Liver (tissue), 9 donors: ENCODE results near the gene KCTD4. TPM values are rescaled to one million over a fixed set of nuclear protein-coding genes. Genes with fewer than 3 reads are reported as not detected.

Experiments used
- DNase-seq: peaks from one replicate; pipeline ENCODE4 v3.0.0-alpha.2; 2017; ENCODE audit warnings: low spot score
- H3K27ac ChIP-seq, 2 donors: one replicate each; pipeline ENCODE4 v1.7.0; 2013; ENCODE audit warnings: inconsistent platforms in 2 of 2, low read length in 2 of 2, control low read depth in 1 of 2, low read depth in 1 of 2, mild to moderate bottlenecking in 1 of 2
- H3K27me3 ChIP-seq, 4 donors: one replicate each; pipeline versions ENCODE4 v1.6.1 to v1.7.0; 2013; ENCODE audit warnings: low read length in 3 of 4, inconsistent platforms in 1 of 4, mild to moderate bottlenecking in 1 of 4, moderate library complexity in 1 of 4; ENCODE audit not compliant: control insufficient read depth in 4 of 4, insufficient read depth in 4 of 4
- H3K36me3 ChIP-seq, 4 donors: one replicate each; pipeline versions ENCODE4 v1.6.1 to v1.7.0; 2013; ENCODE audit warnings: low read length in 3 of 4, mild to moderate bottlenecking in 3 of 4, low read depth in 1 of 4, moderate library complexity in 1 of 4; ENCODE audit not compliant: control insufficient read depth in 4 of 4, insufficient read depth in 3 of 4
- H3K4me1 ChIP-seq, 4 donors: one replicate each; pipeline versions ENCODE4 v1.6.1 to v1.7.0; 2013; ENCODE audit warnings: low read length in 3 of 4, mild to moderate bottlenecking in 3 of 4, moderate library complexity in 1 of 4; ENCODE audit not compliant: control insufficient read depth in 4 of 4, insufficient read depth in 4 of 4
- H3K4me3 ChIP-seq, 3 donors: one replicate each; pipeline versions ENCODE4 v1.6.1 to v1.7.0; 2013; ENCODE audit warnings: low read length in 3 of 3, control low read depth in 1 of 3, low read depth in 1 of 3, mild to moderate bottlenecking in 1 of 3
- H3K9ac ChIP-seq, 2 donors: one replicate each; pipeline ENCODE4 v1.7.0; 2013; ENCODE audit warnings: low read length in 2 of 2, mild to moderate bottlenecking in 2 of 2, moderate library complexity in 2 of 2, control low read depth in 1 of 2, low read depth in 1 of 2
- H3K9me3 ChIP-seq, 4 donors: one replicate each; pipeline versions ENCODE4 v1.6.1 to v1.7.0; 2013; ENCODE audit warnings: low read length in 3 of 4; ENCODE audit not compliant: control insufficient read depth in 4 of 4
- ATF3 ChIP-seq: IDR thresholded peaks from 2 replicates; pipeline ENCODE4 v1.6.1; 2016; ENCODE audit warnings: antibody characterized with exemption
- CTCF ChIP-seq: fragments of 150-350 bp; IDR thresholded peaks from 2 replicates; pipeline ENCODE4 v1.5.1; 2017; ENCODE audit warnings: improper control_type of control experiment, low read depth, low read length; ENCODE audit not compliant: missing input control
- EGR1 ChIP-seq, 2 donors: IDR thresholded peaks; 2 replicates each; pipeline ENCODE4 v1.6.1; 2016 to 2018; ENCODE audit warnings: antibody characterized with exemption in 2 of 2, low read depth in 2 of 2
- FOXA1 ChIP-seq: IDR thresholded peaks from 2 replicates; pipeline ENCODE4 v1.6.1; 2016; ENCODE audit warnings: antibody characterized with exemption
- FOXA2 ChIP-seq: IDR thresholded peaks from 2 replicates; pipeline ENCODE4 v1.6.1; 2016; ENCODE audit warnings: antibody characterized with exemption
- GABPA ChIP-seq, 2 donors: IDR thresholded peaks in 1 of 2; conservative IDR thresholded peaks in 1 of 2; 2 replicates each; pipeline ENCODE4 v1.6.1; 2016; ENCODE audit warnings: antibody characterized with exemption in 2 of 2, mild to moderate bottlenecking in 1 of 2, moderate library complexity in 1 of 2
- HNF4A ChIP-seq, 2 donors: conservative IDR thresholded peaks; 2 replicates each; pipeline ENCODE4 v1.6.1; 2016; ENCODE audit warnings: antibody characterized with exemption in 2 of 2, mild to moderate bottlenecking in 2 of 2
- HNF4G ChIP-seq: IDR thresholded peaks from 2 replicates; pipeline ENCODE4 v1.6.1; 2016; ENCODE audit warnings: antibody characterized with exemption
- JUND ChIP-seq, 2 donors: IDR thresholded peaks; 2 replicates each; pipeline ENCODE4 v1.6.1; 2016; ENCODE audit warnings: antibody characterized with exemption in 2 of 2
- MAX ChIP-seq: IDR thresholded peaks from 2 replicates; pipeline ENCODE4 v1.6.1; 2016; ENCODE audit warnings: antibody characterized with exemption
- NR2F2 ChIP-seq: IDR thresholded peaks from 2 replicates; pipeline ENCODE4 v1.6.1; 2016; ENCODE audit warnings: antibody characterized with exemption
- RAD21 ChIP-seq, 2 donors: IDR thresholded peaks; 2 replicates each; pipeline ENCODE4 v1.6.1; 2016; ENCODE audit warnings: antibody characterized with exemption in 2 of 2, mild to moderate bottlenecking in 2 of 2
- REST ChIP-seq: IDR thresholded peaks from 2 replicates; pipeline ENCODE4 v1.6.1; 2016; ENCODE audit warnings: antibody characterized with exemption, mild to moderate bottlenecking
- RXRA ChIP-seq, 2 donors: IDR thresholded peaks; 2 replicates each; pipeline ENCODE4 v1.6.1; 2017 to 2018; ENCODE audit warnings: antibody characterized with exemption in 2 of 2, mild to moderate bottlenecking in 1 of 2
- SP1 ChIP-seq: IDR thresholded peaks from 2 replicates; pipeline ENCODE4 v1.6.1; 2018; ENCODE audit warnings: antibody characterized with exemption, mild to moderate bottlenecking
- TAF1 ChIP-seq: conservative IDR thresholded peaks from 2 replicates; pipeline ENCODE4 v1.6.1; 2016; ENCODE audit warnings: antibody characterized with exemption, mild to moderate bottlenecking
- YY1 ChIP-seq: IDR thresholded peaks from 2 replicates; pipeline ENCODE4 v1.6.1; 2016; ENCODE audit warnings: antibody characterized with exemption, mild to moderate bottlenecking
- ZBTB33 ChIP-seq: IDR thresholded peaks from 2 replicates; pipeline ENCODE4 v1.6.1; 2016; ENCODE audit warnings: antibody characterized with exemption
- WGBS: extraction: QIAGEN DNeasy Blood & Tissue Kit; methylation state at CpG from one replicate; pipeline ENCODE4 v1.1.7; 2013; 5-methylcytosine and 5-hydroxymethylcytosine counted together
- polyA plus RNA-seq, 2 donors: library from polyadenylated mRNA; stranded (reverse) in 1 of 2; unstranded in 1 of 2; fragments of 200-250 nt in 1 of 2; fragments of >200 nt in 1 of 2; fragmentation: Nextera tagmentation in 1 of 2; extraction: Ambion mirVana in 1 of 2; gene quantifications; one replicate each; pipeline versions ENCODE4 v1.2.1 to v1.2.3, GENCODE V29; 2013 to 2015
- total RNA-seq, 2 donors: library from RNA; depleted of rRNA; stranded (reverse); fragments of >200 nt; gene quantifications; one replicate each; pipeline ENCODE4 v1.2.3, GENCODE V29; 2014
- donor health status: healthy.
- donor health status: healthy.
- donor health status: healthy.
- donor health status: healthy.
- donor health status: healthy.

KCTD4 gene
- total and polyA plus RNA-seq, 4 donors: 0.19 TPM; not detected in 3

- Histone ChIP-seq H3K4me1 (no peaks in the 10 kb centered on the region), H3K9me3 (no peaks in the 10 kb centered on the region), H3K27ac (no peak overlapping the region), H3K4me3 (no peak overlapping the region), H3K27me3 (no peaks in the 10 kb centered on the region), H3K36me3 (no peaks in the 10 kb centered on the region), H3K9ac (no peak overlapping the region)
- WGBS: 98% methylated on average over 2 of the region's 2 CpGs
- no peak for TF ChIP-seq HNF4A (conservative IDR thresholded peaks at IDR 0.05)
- TF ChIP-seq YY1: no peak
- no peak for TF ChIP-seq HNF4G
- no peak for DNase-seq
Measured at GRCh38 chr13:45232591-45232990, 31.7 kb upstream of the KCTD4 start.

- H3K4me3 ChIP-seq: no peak overlapping the region
- TF ChIP-seq JUND (IDR thresholded peaks at IDR 0.05) (no peak), RAD21 (IDR thresholded peaks at IDR 0.05) (no peak), RXRA (IDR thresholded peaks at IDR 0.05) (no peak), TAF1 (no peak), EGR1 (IDR thresholded peaks at IDR 0.05; ENCODE audit: low read depth in 2 of 2) (no peak), GABPA (IDR thresholded peaks at IDR 0.05 in 1 of 2, conservative IDR thresholded peaks at IDR 0.05 in 1 of 2) (no peak), ZBTB33 (no peak), MAX (no peak), HNF4A (conservative IDR thresholded peaks at IDR 0.05) (no peak), SP1 (no peak), REST (no peak), FOXA2 (no peak), NR2F2 (no peak), CTCF (no peak), YY1 (no peak), ATF3 (no peak), FOXA1 (no peak), HNF4G (no peak)
- no peak overlapping the region for H3K9ac ChIP-seq
- H3K4me1 ChIP-seq: no peaks in the 10 kb centered on the region
- H3K27ac ChIP-seq: no peak overlapping the region
- H3K36me3 ChIP-seq: no peaks in the 10 kb centered on the region
- no peaks in the 10 kb centered on the region for H3K27me3 ChIP-seq
- 58% methylated on average over 1 of the region's 1 CpG for WGBS
- no peak for DNase-seq
- H3K9me3 ChIP-seq: no peaks in the 10 kb centered on the region
Measured at GRCh38 chr13:45231722-45232121, 30.9 kb upstream of the KCTD4 start.
